Hematopoietic multipotent progenitor cell treated with erythropoietin and hydrocortisone succinate and interleukin-3 and kit ligand, for 6 days (in vitro differentiated cells): ENCODE measurements around the gene DNAAF8.
"Not testable (repeated sequence)": the region's sequence is repeated elsewhere in the genome, so short reads cannot be mapped to it uniquely, and the experiment has no call there.

Source experiments
- DNase-seq: peaks from one replicate; pipeline ENCODE4 v3.0.0-alpha.2; 2015

Gene DNAAF8

GRCh38 chr16:4724661-4725270 is 9.6 kb upstream of the DNAAF8 start:
- no peak for DNase-seq

- DNase-seq, result no peak
Observed at GRCh38 chr16:4726616-4727015, 7.7 kb upstream of the DNAAF8 start.

GRCh38 chr16:4728676-4729075 is 5.7 kb upstream of the DNAAF8 start:
- no peak for DNase-seq

- no peak for DNase-seq
Observed at GRCh38 chr16:4729876-4730275, 4.5 kb upstream of the DNAAF8 start.

GRCh38 chr16:4733211-4733742 is 1.1 kb upstream of the DNAAF8 start:
- DNase-seq, result no peak

- DNase-seq, result peak; percentile 26
Observed at GRCh38 chr16:4733747-4734062, 632 bp upstream of the DNAAF8 start.

- DNase-seq, result peak; percentile 95
Observed at GRCh38 chr16:4734730-4735535, 596 bp downstream of the DNAAF8 start.

- DNase-seq, result no peak
Observed at GRCh38 chr16:4736546-4736945, 2.2 kb downstream of the DNAAF8 start.

GRCh38 chr16:4737545-4737944 is 3.2 kb downstream of the DNAAF8 start:
- no peak for DNase-seq

GRCh38 chr16:4738370-4738769 is 4.0 kb downstream of the DNAAF8 start:
- DNase-seq, result not testable (repeated sequence)

- peak; percentile 25 for DNase-seq
Observed at GRCh38 chr16:4743226-4743878, 9.0 kb downstream of the DNAAF8 start.

GRCh38 chr16:4744555-4745273 is 10.4 kb downstream of the DNAAF8 start:
- no peak for DNase-seq

GRCh38 chr16:4745274-4745569 is 10.9 kb downstream of the DNAAF8 start:
- DNase-seq, result no peak

GRCh38 chr16:4746215-4746614 is 11.9 kb downstream of the DNAAF8 start:
- DNase-seq, result no peak

- no peak for DNase-seq
Observed at GRCh38 chr16:4746991-4747574, 12.7 kb downstream of the DNAAF8 start.

GRCh38 chr16:4747906-4748681 is 13.8 kb downstream of the DNAAF8 start:
- no peak for DNase-seq

GRCh38 chr16:4748682-4749411 is 14.5 kb downstream of the DNAAF8 start:
- DNase-seq, result no peak

GRCh38 chr16:4749700-4750257 is 15.4 kb downstream of the DNAAF8 start:
- no peak for DNase-seq

- DNase-seq, result no peak
Observed at GRCh38 chr16:4750896-4751295, 16.6 kb downstream of the DNAAF8 start.

GRCh38 chr16:4752351-4753100 is 18.2 kb downstream of the DNAAF8 start:
- no peak for DNase-seq
